AG04450 (cell line): Measurements from ENCODE around the gene PAPLN. TPM values are rescaled to one million over a fixed set of nuclear protein-coding genes. Genes with fewer than 3 reads are reported as not detected.

ENCODE experiments used
- CTCF ChIA-PET: fragments of 300-600, 350-600 bp; formaldehyde crosslinking; extraction: SDS; loops from one replicate; lab custom pipeline; 2022; ENCODE audit warnings: antibody characterized with exemption, inconsistent platforms; lab: Charles Lee
- POLR2A ChIA-PET: fragments of 350-600 bp; formaldehyde crosslinking; extraction: SDS; loops from one replicate; lab custom pipeline; 2021; ENCODE audit warnings: antibody characterized with exemption, inconsistent platforms; lab: Yijun Ruan, JAX
- DNase-seq: peaks from one replicate; pipeline ENCODE4 v3.0.0-alpha.2; 2011; ENCODE audit warnings: low read depth, low spot score
- H3K27ac ChIP-seq: one replicate; pipeline ENCODE4 v1.5.1; 2012; ENCODE audit warnings: low read depth, low read length, control low read depth
- H3K27me3 ChIP-seq: one replicate; pipeline ENCODE4 v1.6.0; 2012; ENCODE audit warnings: low read length; ENCODE audit not compliant: control insufficient read depth, insufficient read depth
- H3K4me3 ChIP-seq: 2 replicates; pipeline ENCODE4 v1.5.1; 2011; ENCODE audit warnings: mild to moderate bottlenecking, low read depth, low read length, control low read depth
- H3K9me3 ChIP-seq: 2 replicates; pipeline ENCODE4 v1.5.1; 2012; ENCODE audit warnings: low read length; ENCODE audit not compliant: control insufficient read depth, insufficient read depth
- polyA plus RNA-seq: library from polyadenylated mRNA; depleted of rRNA; stranded (reverse); fragments of >200 nt; gene quantifications from 2 replicates; pipeline ENCODE4 v1.2.3, GENCODE V29; 2011
- TF ChIP-seq, protein P1 (sequence below): IDR thresholded peaks from 2 replicates; pipeline ENCODE4 v1.5.1; 2011; ENCODE audit warnings: low read depth, low read length, control low read depth, inconsistent platforms

The PAPLN gene
- polyA plus RNA-seq, 1 experiment, result 3.1 TPM

DNA sequence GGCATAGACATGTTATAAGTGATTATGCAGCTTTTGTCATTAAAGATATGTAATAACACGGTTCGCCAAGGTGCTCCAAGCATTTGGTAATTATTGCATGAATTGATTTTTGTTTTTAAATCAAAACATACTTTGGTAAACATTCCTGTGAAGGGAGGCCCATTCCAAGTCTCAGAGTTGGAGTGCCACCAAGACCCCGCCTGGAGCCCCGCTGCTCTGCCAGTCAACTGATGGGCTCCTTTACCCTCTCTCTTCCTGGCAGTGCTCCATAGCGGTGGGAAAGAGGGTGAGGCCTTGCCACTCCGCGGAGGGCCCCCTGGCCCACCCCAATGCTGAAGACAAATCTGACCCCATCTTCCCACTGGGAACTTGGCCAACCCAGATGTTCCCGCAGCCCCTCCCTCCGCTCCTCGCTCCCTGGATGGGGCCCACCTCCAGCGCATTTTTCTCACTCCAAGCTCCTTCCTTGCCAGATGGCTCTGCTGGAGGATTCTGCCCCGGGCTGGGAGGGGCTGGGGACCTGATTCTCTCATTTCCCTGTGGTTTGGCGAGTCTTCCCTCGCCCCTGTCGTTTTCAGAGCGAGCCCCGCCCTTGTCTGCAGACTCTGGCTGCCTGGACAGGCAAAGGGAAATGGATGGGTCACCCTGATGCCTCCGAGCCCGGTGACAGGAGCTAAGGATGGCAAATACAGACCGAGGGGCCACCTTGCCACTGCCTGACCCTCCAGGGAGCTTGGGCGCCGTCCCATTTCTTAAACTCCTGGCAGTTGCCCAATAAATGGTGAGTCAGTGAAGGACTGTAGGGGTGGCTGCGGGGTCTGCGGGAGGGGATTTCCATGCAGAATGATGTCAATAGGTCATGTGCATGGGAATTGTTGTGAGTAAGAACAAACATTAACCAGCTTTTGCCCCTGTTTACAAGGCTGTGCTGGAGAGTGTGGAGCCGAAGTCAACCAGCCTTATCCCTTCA is 9.2 kb upstream of the PAPLN start:
- Histone ChIP-seq H3K4me3 (peak overlapping the region; percentile 34), H3K27ac (peak overlapping the region; percentile 84), H3K27me3 (no peaks in the 10 kb centered on the region), H3K9me3 (no peaks in the 10 kb centered on the region)
- ChIA-PET CTCF (interaction anchor here (0.7 kb wide), 1 partner anchor 280 kb away, joined by 3 read pairs; no protein-coding TSS in a partner anchor), POLR2A (interaction anchor here (0.6 to 1.2 kb wide), 6 partner anchors 10 to 262 kb away, joined by 3 to 5 read pairs (median 4); partner anchors contain the start of gene RIOX1)
- TF ChIP-seq, protein P1, sequence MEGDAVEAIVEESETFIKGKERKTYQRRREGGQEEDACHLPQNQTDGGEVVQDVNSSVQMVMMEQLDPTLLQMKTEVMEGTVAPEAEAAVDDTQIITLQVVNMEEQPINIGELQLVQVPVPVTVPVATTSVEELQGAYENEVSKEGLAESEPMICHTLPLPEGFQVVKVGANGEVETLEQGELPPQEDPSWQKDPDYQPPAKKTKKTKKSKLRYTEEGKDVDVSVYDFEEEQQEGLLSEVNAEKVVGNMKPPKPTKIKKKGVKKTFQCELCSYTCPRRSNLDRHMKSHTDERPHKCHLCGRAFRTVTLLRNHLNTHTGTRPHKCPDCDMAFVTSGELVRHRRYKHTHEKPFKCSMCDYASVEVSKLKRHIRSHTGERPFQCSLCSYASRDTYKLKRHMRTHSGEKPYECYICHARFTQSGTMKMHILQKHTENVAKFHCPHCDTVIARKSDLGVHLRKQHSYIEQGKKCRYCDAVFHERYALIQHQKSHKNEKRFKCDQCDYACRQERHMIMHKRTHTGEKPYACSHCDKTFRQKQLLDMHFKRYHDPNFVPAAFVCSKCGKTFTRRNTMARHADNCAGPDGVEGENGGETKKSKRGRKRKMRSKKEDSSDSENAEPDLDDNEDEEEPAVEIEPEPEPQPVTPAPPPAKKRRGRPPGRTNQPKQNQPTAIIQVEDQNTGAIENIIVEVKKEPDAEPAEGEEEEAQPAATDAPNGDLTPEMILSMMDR, result no peak
- peak; percentile 84 for DNase-seq

GRCh38 chr14:73230051-73230450 is 7.3 kb upstream of the PAPLN start:
- TF ChIP-seq, protein P1, result no peak
- Histone ChIP-seq H3K27ac (no peak overlapping the region), H3K27me3 (peaks cover 14% of the 10 kb centered on the region), H3K4me3 (no peak overlapping the region), H3K9me3 (no peaks in the 10 kb centered on the region)
- no peak for DNase-seq
- CTCF ChIA-PET, result interaction anchor here (0.9 kb wide), 1 partner anchor 57 kb away, joined by 3 read pairs; no protein-coding TSS in a partner anchor
- POLR2A ChIA-PET, result no interaction called here

DNA sequence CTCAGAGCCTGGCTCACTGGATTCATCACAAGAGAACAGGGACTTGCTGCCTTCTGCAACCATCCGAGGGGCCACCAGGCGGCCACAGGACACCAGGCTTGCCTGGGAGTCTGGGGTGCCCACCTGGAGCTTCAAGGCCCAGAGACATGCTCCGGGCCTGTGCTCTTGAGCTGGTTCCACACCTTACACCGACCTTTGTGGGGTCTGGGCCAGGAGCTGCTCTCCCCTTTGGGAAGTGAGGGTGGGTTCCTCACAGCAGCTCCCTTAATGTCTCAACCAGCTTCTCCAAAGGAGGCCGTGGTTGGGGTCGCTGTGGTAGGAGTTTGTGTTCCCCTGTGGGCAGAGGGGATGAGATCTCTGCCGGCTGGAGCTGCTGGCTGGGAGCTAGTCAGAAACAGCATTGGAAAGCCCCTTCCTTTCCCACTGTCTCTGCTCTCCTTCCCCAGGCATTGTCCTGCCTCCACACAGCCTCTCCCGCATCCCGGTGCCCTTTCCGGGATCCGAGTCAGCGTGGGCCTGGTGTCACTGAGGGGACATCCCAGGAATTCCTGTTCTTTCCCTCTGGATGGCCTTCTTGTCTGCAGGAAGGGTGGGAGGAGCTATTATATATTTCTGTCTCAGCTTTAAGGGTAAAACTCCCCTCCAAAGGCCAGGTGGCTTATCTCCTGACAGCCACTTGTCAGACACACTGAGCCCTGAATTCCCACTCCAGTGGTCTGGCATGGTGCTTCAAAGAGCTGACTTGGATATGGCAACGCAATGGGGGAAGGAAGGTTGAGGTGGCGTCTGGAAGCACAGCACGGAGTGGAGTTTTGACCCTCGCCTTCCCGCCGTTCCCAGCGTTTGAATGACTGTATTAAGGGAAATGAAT is 5.1 kb upstream of the PAPLN start:
- no peak for DNase-seq
- ChIA-PET CTCF (interaction anchor here (1.5 kb wide), 1 partner anchor 231 kb away, joined by 5 read pairs; no protein-coding TSS in a partner anchor), POLR2A (interaction anchor here (0.6 kb wide), 1 partner anchor 179 kb away, joined by 8 read pairs; no protein-coding TSS in a partner anchor)
- H3K27me3 ChIP-seq, result peaks cover 34% of the 10 kb centered on the region
- peak overlapping the region; percentile 21 for H3K27ac ChIP-seq
- H3K9me3 ChIP-seq, result no peaks in the 10 kb centered on the region
- TF ChIP-seq, protein P1, result peak; percentile 40
- H3K4me3 ChIP-seq, result no peak overlapping the region

GRCh38 chr14:73232984-73233383 is 4.3 kb upstream of the PAPLN start:
- H3K27me3 ChIP-seq, result peaks cover 38% of the 10 kb centered on the region
- DNase-seq, result no peak
- TF ChIP-seq, protein P1, result peak; percentile 11; the same call in 1 of the 2 replicates
- H3K4me3 ChIP-seq, result no peak overlapping the region
- no peak overlapping the region for H3K27ac ChIP-seq
- POLR2A ChIA-PET, result interaction anchor here (0.6 kb wide), 1 partner anchor 178 kb away, joined by 8 read pairs; no protein-coding TSS in a partner anchor
- CTCF ChIA-PET, result interaction anchor here (0.7 to 1.5 kb wide), 2 partner anchors 230 to 278 kb away, joined by 3 to 5 read pairs; no protein-coding TSS in a partner anchor
- no peaks in the 10 kb centered on the region for H3K9me3 ChIP-seq
